GM19455 (cell line): ENCODE results near the gene KLHL25.

Experiments
- ATAC-seq: cut with Tn5 transposase; IDR thresholded peaks from one replicate; pipeline ENCODE4 v1.9.1; 2021; ENCODE audit not compliant: unreplicated experiment

KLHL25 gene

GRCh38 chr15:85748729-85749128 is 46.0 kb downstream of the KLHL25 start:
- no peak for ATAC-seq

DNA sequence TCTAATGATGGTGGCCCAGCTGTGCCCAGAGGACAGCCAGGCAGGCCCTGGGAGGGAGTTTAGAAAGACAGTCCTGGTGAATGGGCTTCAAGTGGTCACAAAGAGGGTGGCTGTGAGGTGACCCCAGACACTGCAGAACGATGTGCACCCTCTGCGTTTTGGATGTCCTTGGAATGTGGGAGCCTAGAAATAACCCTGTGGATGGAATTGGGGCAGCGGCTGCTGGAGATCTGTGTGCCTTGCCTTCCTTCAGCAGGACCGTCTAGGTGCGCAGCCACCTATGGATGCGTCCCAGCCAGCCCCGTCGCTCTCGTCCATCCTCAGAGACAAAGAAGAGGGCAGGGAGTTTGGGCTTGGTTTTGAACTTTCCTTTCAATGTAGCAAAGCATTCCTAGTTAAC is 46.5 kb downstream of the KLHL25 start:
- ATAC-seq = no peak

DNA sequence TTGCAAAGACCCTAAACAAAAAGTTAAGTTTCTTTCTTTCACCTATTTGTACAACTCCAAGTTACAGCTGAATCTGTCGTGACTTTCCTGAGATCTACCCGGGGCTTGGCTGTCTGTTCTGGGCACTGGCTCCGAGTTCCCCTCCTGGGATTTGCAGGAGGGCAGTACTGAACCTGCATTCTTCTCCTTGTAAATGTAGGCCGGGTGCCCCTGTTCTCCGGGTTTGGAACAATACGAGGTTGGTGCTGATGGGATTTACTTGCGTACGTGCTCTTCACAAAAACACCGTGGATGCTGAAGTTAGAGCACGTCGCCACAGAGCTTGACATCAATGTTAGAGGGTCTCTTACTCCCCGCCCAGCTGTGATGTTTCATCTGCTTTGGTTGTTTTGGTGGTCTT is 48.1 kb downstream of the KLHL25 start:
- ATAC-seq = no peak

GRCh38 chr15:85745525-85746150 is 49.1 kb downstream of the KLHL25 start:
- no peak for ATAC-seq

DNA sequence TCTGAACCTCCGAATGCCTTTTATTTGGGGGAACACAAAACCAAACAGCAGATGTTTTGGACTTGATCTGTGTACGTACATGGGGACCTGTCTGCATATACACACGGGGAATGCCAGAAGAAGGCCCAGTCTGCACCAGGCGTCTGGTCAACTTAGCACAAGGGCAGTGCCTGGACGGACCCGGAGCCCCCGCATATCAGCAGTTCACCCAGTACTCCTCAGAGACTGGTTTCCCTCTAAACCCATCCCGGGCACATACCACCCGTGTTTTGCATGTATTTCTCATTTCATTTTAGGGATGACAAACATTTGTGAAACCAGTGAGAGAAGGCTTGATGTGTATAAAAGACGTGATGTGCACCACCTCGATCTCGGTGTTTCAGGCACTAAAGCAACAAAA is 49.7 kb downstream of the KLHL25 start:
- ATAC-seq = no peak

- no peak for ATAC-seq
Measured at GRCh38 chr15:85744579-85744978, 50.1 kb downstream of the KLHL25 start.

DNA sequence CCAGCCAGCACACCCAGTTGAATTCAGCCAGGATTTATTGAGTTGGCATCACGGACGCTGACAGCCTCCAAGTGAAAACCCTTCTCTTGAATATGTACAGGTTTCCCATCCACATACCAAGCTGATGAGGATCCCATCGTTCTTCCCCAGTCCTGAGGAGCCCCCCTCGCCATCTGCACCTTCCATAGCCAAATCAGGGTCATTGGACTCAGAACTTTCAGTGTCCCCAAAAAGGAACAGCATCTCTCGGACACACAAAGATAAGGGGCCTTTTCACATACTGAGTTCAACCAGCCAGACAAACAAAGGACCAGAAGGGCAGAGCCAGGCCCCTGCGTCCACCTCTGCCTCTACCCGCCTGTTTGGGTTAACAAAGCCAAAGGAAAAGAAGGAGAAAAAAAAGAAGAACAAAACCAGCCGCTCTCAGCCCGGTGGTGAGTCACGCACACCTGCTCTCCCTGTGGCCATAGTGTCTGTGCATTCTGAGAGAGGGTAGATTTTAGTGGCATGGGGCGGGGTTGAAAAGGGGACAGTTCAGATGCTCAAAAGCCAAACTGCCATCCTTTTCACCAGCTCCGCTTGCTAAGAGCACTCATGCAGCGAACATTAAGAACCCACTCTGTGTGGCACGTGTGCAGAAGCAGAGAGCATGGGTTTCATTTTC is 51.2 kb downstream of the KLHL25 start:
- ATAC-seq = no peak

GRCh38 chr15:85742186-85742821 is 52.4 kb downstream of the KLHL25 start:
- no peak for ATAC-seq

- ATAC-seq = no peak
Measured at GRCh38 chr15:85741662-85742061, 53.1 kb downstream of the KLHL25 start.

- ATAC-seq = no peak
Measured at GRCh38 chr15:85741021-85741421, 53.7 kb downstream of the KLHL25 start.

GRCh38 chr15:85737061-85737460 is 57.7 kb downstream of the KLHL25 start:
- ATAC-seq = no peak

DNA sequence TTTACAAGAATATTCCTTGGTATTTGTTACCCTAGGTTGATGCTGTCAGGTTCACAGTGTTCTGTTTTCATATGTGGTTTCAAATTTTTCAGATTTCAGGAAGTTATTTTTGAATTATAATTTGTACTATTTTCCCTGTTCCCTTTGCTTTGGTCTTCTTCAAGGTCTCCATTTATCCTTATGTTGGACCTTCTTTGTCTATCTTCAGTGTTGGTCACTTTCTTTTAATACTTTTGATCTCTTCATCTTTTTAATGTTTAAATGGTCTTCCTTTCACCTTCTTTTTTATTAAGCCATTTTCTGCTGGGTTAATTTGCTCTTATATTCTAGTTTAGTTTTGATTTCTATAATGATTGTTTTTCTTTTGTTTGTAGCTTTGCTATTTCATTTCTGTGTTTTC is 61.3 kb downstream of the KLHL25 start:
- ATAC-seq = no peak

DNA sequence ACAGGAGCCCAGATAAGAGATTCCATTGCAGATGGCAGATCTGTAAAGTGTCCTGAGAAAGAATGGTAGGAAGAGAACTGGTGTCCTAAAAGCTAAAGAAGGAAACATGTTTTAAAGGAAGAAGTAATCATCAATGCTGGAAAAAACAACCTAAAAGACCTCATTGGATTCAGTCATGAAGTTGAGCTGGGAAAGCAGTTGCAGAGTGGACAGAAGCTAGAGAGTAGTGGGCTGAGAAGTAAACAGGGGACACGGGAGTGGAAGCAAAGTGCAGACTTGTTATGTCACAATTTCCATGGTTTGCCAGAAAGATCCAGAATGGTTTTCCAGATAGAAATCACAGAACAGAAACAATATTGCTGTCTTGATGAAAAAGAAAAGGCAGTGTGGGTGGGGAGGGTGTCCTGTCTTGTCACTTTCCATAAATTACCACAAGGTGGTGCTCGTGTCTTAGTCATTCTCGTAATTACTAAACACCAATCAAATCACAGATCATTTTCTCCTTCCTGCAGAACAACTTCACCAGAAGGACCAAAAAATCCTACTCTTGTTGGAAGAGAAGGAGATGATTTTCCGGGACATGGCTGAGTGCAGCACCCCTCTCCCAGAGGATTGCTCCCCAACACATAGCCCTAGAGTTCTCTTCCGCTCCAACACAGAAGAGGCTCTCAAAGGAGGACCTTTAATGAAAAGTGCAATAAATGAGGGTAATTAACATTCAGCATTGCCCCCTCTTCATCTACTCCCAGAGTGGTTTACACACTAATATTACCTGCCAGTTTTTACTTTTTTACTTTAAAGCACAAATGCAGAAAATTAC is 64.5 kb downstream of the KLHL25 start:
- peak; percentile 82 for ATAC-seq

GRCh38 chr15:85727068-85727467 is 67.7 kb downstream of the KLHL25 start:
- ATAC-seq = no peak

DNA sequence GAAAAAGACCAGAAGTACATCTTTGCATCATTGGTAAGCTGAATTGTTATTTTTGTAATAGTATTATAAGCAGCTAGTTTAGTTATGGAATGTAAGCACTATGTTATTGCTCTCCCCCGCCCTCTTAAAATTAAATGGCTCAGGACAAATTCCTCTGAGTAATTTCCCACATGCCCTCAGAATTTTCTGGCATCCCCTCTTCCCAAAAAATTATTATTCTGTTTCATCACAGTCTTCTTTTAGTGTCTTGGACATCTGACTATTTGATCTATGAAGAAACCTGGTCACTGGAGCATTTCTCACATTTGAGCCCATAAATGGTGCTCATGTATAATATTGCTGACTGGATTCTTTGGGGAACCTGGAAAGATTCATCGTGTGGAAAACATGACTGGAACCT is 68.3 kb downstream of the KLHL25 start:
- ATAC-seq = no peak

DNA sequence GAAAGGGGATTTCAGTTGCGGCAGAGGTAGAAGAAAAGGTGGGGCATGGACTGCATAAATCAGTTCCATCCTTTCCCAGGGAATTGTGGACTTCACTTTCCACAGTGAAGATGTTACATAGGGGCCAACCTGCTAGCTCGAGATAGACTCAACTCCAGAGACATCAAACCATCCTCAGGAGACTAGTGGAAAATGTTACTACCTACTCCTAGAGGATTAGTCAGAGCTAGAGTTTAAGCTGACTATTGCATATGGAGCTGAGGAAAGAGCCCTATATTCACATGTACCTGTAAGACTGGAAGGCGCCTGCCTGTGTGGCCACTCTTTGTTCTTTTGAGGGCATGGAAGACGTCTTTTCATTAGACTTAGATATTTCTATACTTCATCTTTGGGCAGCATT is 69.2 kb downstream of the KLHL25 start:
- no peak for ATAC-seq

DNA sequence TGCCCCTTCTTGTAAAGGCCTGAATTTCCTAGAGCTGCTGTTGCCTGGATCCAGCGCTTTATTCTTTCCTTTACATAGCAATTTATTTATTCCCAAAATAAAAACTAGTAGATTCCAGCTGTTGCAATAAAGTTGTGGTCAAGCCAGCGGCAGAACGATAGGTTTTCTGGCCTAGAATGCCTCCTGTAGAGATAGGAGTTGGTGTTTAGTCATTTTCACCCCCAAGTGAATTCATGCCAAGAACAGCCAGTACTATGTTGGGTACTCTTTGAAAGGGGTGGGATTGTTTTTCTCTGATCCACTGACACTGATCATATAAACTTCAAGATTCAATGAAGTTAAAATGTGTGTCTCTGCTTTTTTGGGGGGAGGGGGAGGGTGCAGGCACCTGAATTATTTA is 69.7 kb downstream of the KLHL25 start:
- ATAC-seq = no peak

DNA sequence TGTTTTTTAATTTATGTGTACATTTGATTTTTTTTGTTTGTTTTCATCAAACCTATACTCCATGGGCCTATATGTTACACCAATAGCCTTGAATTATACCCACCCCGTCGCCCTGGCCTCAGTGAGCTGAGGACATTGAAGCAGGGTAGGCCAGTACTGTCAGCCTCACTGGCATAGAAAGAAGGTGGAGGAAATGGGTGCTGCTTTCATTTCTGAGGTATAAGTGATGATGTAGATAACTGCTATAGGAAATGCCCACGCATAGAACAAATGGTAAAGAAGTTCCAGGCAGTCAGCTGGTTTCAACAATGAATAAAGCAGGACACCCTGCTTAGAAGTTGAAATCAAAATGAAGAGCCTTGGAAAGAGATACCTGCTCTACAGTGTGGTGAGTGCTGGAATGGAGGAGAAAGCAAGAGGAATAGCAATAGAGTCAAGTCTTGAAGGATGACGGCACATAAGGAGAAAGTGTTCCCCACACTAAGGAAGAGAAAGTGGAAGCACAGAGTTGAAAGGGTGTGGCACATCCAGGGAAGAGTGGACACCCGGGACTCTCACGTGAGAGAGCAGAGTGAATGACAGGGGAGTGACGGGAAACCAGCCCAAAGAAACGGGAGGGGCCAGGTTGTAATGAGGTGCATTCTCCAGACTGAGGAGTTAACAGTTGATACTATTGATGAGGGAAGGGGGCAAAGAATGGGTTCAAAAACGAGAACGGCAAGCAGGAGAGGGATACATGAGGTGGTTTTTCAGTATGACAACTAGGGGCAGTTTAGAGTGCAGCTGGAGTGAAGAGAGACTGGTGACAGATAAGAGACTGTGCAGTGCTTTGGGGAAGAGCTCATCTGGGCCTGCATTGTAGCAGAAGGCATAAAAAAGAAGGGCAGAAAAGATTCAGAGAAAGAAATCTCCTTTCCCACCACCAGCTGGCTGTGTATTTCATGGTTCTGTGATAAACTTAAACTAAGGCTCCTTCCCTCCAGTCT is 70.5 kb downstream of the KLHL25 start:
- ATAC-seq = no peak

DNA sequence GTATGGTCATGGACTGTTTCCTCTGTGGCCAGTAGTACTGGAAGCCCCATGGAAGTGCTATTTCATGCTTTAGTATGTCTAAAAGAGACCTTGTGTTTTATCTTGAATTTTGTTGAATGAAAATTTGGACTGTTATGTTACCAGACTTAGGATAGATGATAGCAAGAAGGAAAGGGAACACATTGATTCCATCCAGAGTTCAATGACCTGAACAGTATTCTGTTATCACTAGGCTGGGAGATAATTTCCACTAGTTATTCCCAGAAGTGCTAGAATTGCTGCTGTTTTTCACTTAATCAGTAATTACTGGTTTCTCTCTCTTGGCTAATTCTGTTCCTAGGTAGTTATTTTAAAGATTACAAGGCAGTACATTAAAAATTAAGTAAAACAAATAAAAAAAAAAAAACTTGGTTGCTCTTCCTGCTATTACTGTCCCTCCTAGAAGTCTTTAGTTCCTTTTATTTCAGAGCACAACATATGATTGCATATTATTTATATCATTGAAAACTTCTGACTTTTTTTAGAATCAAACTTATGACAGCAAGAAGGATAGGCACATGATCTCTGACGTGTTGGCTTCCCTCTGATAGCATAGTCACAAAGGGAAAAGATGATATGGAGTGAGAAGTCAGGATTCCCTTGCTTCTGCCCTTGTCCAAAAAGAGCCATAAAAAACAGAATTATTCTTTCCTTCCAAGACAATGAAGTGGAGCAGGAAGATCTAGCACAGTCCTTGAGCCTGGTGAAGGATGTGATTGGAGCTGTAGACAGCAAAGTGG is 72.2 kb downstream of the KLHL25 start:
- no peak for ATAC-seq

- no peak for ATAC-seq
Measured at GRCh38 chr15:85718981-85719380, 75.7 kb downstream of the KLHL25 start.
